T-helper 1 cell treated with Interleukin-12 subunit alpha and Interleukin-12 subunit beta and Interleukin-4 antibody, amounts not matched to agents 30 μg/mL and 1 μg/mL, for 36 hours (primary cell): ENCODE data around the gene RASAL1.

Experiments
- H3K27ac Mint-ChIP-seq: one replicate; pipeline ENCODE4 v1.8.0; 2021; ENCODE audit warnings: mild to moderate bottlenecking, mixed read lengths
- H3K27me3 Mint-ChIP-seq: one replicate; pipeline ENCODE4 v1.8.0; 2021; ENCODE audit warnings: low read depth, mixed read lengths
- H3K36me3 Mint-ChIP-seq: one replicate; pipeline ENCODE4 v1.8.0; 2021; ENCODE audit warnings: low read depth, mixed read lengths
- H3K4me1 Mint-ChIP-seq: one replicate; pipeline ENCODE4 v1.8.0; 2021; ENCODE audit warnings: low read depth, mixed read lengths
- H3K4me3 Mint-ChIP-seq: one replicate; pipeline ENCODE4 v1.8.0; 2021; ENCODE audit warnings: mild to moderate bottlenecking, moderate library complexity, mixed read lengths
- H3K9me3 Mint-ChIP-seq: one replicate; pipeline ENCODE4 v1.8.0; 2021; ENCODE audit warnings: mixed read lengths

RASAL1 gene

GRCh38 chr12:113106361-113106760 lies 29.2 kb downstream of the RASAL1 start:
- peaks cover 8% of the 10 kb centered on the region for H3K4me1 Mint-ChIP-seq
- peaks cover 5% of the 10 kb centered on the region for H3K27me3 Mint-ChIP-seq
- H3K9me3 Mint-ChIP-seq: no peaks in the 10 kb centered on the region
- no peak overlapping the region for H3K27ac Mint-ChIP-seq
- H3K4me3 Mint-ChIP-seq: no peak overlapping the region
- H3K36me3 Mint-ChIP-seq: no peaks in the 10 kb centered on the region

- peaks cover 5% of the 10 kb centered on the region for H3K27me3 Mint-ChIP-seq
- no peak overlapping the region for H3K27ac Mint-ChIP-seq
- no peak overlapping the region for H3K4me3 Mint-ChIP-seq
- no peaks in the 10 kb centered on the region for H3K9me3 Mint-ChIP-seq
- no peaks in the 10 kb centered on the region for H3K36me3 Mint-ChIP-seq
- H3K4me1 Mint-ChIP-seq: peaks cover 8% of the 10 kb centered on the region
Observed at GRCh38 chr12:113105606-113106271, 29.8 kb downstream of the RASAL1 start.

GRCh38 chr12:113104953-113105510 lies 30.5 kb downstream of the RASAL1 start:
- Mint-ChIP-seq H3K27me3 (peaks cover 5% of the 10 kb centered on the region), H3K9me3 (no peaks in the 10 kb centered on the region), H3K27ac (no peak overlapping the region), H3K36me3 (no peaks in the 10 kb centered on the region), H3K4me3 (no peak overlapping the region), H3K4me1 (peaks cover 6% of the 10 kb centered on the region)

GRCh38 chr12:113103756-113104450 lies 31.7 kb downstream of the RASAL1 start:
- peak overlapping the region; percentile 51 for H3K4me3 Mint-ChIP-seq
- no peaks in the 10 kb centered on the region for H3K9me3 Mint-ChIP-seq
- no peaks in the 10 kb centered on the region for H3K36me3 Mint-ChIP-seq
- H3K27ac Mint-ChIP-seq: no peak overlapping the region
- peaks cover 5% of the 10 kb centered on the region for H3K27me3 Mint-ChIP-seq
- peaks cover 6% of the 10 kb centered on the region for H3K4me1 Mint-ChIP-seq

- Mint-ChIP-seq H3K4me3 (no peak overlapping the region), H3K27ac (no peak overlapping the region), H3K9me3 (no peaks in the 10 kb centered on the region), H3K36me3 (no peaks in the 10 kb centered on the region), H3K27me3 (peaks cover 5% of the 10 kb centered on the region), H3K4me1 (peaks cover 7% of the 10 kb centered on the region)
Observed at GRCh38 chr12:113102811-113103210, 32.8 kb downstream of the RASAL1 start.

- Mint-ChIP-seq H3K36me3 (no peaks in the 10 kb centered on the region), H3K9me3 (no peaks in the 10 kb centered on the region), H3K27me3 (peaks cover 5% of the 10 kb centered on the region), H3K4me3 (no peak overlapping the region), H3K4me1 (peaks cover 7% of the 10 kb centered on the region), H3K27ac (no peak overlapping the region)
Observed at GRCh38 chr12:113101751-113102150, 33.8 kb downstream of the RASAL1 start.

- Mint-ChIP-seq H3K4me3 (no peak overlapping the region), H3K36me3 (no peaks in the 10 kb centered on the region), H3K27me3 (peaks cover 2% of the 10 kb centered on the region), H3K4me1 (peaks cover 7% of the 10 kb centered on the region), H3K27ac (no peak overlapping the region), H3K9me3 (no peaks in the 10 kb centered on the region)
Observed at GRCh38 chr12:113099764-113100163, 35.8 kb downstream of the RASAL1 start.

GRCh38 chr12:113099364-113099763 lies 36.2 kb downstream of the RASAL1 start:
- Mint-ChIP-seq H3K4me3 (no peak overlapping the region), H3K9me3 (no peaks in the 10 kb centered on the region), H3K27me3 (no peaks in the 10 kb centered on the region), H3K36me3 (no peaks in the 10 kb centered on the region), H3K27ac (no peak overlapping the region), H3K4me1 (peaks cover 7% of the 10 kb centered on the region)

- no peaks in the 10 kb centered on the region for H3K9me3 Mint-ChIP-seq
- no peak overlapping the region for H3K27ac Mint-ChIP-seq
- peaks cover 6% of the 10 kb centered on the region for H3K4me1 Mint-ChIP-seq
- H3K36me3 Mint-ChIP-seq: no peaks in the 10 kb centered on the region
- no peaks in the 10 kb centered on the region for H3K27me3 Mint-ChIP-seq
- no peak overlapping the region for H3K4me3 Mint-ChIP-seq
Observed at GRCh38 chr12:113098441-113099028, 37.0 kb downstream of the RASAL1 start.

- Mint-ChIP-seq H3K36me3 (no peaks in the 10 kb centered on the region), H3K4me3 (no peak overlapping the region), H3K9me3 (no peaks in the 10 kb centered on the region), H3K27ac (no peak overlapping the region), H3K4me1 (peaks cover 5% of the 10 kb centered on the region), H3K27me3 (no peaks in the 10 kb centered on the region)
Observed at GRCh38 chr12:113097716-113098440, 37.7 kb downstream of the RASAL1 start.

- Mint-ChIP-seq H3K27ac (no peak overlapping the region), H3K27me3 (no peaks in the 10 kb centered on the region), H3K4me3 (no peak overlapping the region)
Observed at GRCh38 chr12:113096675-113097461, 38.7 kb downstream of the RASAL1 start.

GRCh38 chr12:113095405-113095804 lies 40.2 kb downstream of the RASAL1 start:
- peaks cover 2% of the 10 kb centered on the region for H3K4me1 Mint-ChIP-seq
- H3K4me3 Mint-ChIP-seq: no peak overlapping the region
- H3K9me3 Mint-ChIP-seq: no peaks in the 10 kb centered on the region
- H3K27ac Mint-ChIP-seq: no peak overlapping the region
- no peaks in the 10 kb centered on the region for H3K27me3 Mint-ChIP-seq
- no peaks in the 10 kb centered on the region for H3K36me3 Mint-ChIP-seq

More at GRCh38 chr12:113096675-113097461, 38.7 kb downstream of the RASAL1 start:
- Mint-ChIP-seq H3K9me3 (no peaks in the 10 kb centered on the region), H3K36me3 (no peaks in the 10 kb centered on the region), H3K4me1 (peaks cover 2% of the 10 kb centered on the region)

GRCh38 chr12:113094738-113095137 lies 40.8 kb downstream of the RASAL1 start:
- H3K27me3 Mint-ChIP-seq: no peaks in the 10 kb centered on the region
- no peaks in the 10 kb centered on the region for H3K9me3 Mint-ChIP-seq
- H3K36me3 Mint-ChIP-seq: no peaks in the 10 kb centered on the region
- H3K4me3 Mint-ChIP-seq: no peak overlapping the region
- H3K4me1 Mint-ChIP-seq: peaks cover 6% of the 10 kb centered on the region
- H3K27ac Mint-ChIP-seq: no peak overlapping the region
